ENCODE results near the gene BPIFB3. TPM values are rescaled to one million over a fixed set of nuclear protein-coding genes. Genes with fewer than 3 reads are reported as not detected.

Gene BPIFB3
- total RNA-seq, 1 donor from 2014 or later = not detected

DNA sequence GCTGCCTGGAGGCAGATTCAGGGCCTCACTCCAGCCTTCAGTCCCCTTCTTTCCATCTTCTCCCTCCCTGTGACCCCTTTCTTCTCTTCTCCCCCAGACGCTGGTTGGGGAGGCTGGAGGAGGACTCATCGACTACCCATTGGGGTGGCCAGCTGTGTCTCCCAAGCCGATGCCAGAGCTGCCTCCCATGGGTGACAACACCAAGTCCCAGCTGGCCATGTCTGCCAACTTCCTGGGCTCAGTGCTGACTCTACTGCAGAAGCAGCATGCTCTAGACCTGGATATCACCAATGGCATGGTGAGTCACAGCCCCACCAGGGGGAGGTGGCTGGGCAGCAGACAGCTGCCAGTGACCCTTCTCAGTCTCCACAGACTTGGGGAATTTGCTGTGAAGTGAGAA lies 38.7 kb downstream of the BPIFB3 start:
- Histone ChIP-seq H2AFZ (replicated peaks) (no peak overlapping the region), H3K9ac (no peak overlapping the region), H3K4me1 (no peaks in the 10 kb centered on the region), H3K9me3 (ENCODE audit: low read depth) (no peaks in the 10 kb centered on the region), H3K79me2 (ENCODE audit: low read depth) (no peaks in the 10 kb centered on the region), H3K4me2 (no peak overlapping the region), H3K36me3 (no peaks in the 10 kb centered on the region), H3K27me3 (no peaks in the 10 kb centered on the region), H3K4me3 (no peak overlapping the region), H4K20me1 (ENCODE audit: low read depth) (no peaks in the 10 kb centered on the region), H3K27ac (no peak overlapping the region), H3F3A (ENCODE audit: low read depth) (no peaks in the 10 kb centered on the region)
- Mint-ChIP-seq H3K27me3 (ENCODE audit: insufficient read depth, low read depth) (peaks cover 8% of the 10 kb centered on the region), H3K27ac (no peak overlapping the region), H3K4me1 (no peaks in the 10 kb centered on the region), H3K36me3 (no peaks in the 10 kb centered on the region), H3K9me3 (no peaks in the 10 kb centered on the region), H3K4me3 (no peak overlapping the region)
- DNase-seq (ENCODE audit: low spot score) = no peak
- TF ChIP-seq, protein P1, sequence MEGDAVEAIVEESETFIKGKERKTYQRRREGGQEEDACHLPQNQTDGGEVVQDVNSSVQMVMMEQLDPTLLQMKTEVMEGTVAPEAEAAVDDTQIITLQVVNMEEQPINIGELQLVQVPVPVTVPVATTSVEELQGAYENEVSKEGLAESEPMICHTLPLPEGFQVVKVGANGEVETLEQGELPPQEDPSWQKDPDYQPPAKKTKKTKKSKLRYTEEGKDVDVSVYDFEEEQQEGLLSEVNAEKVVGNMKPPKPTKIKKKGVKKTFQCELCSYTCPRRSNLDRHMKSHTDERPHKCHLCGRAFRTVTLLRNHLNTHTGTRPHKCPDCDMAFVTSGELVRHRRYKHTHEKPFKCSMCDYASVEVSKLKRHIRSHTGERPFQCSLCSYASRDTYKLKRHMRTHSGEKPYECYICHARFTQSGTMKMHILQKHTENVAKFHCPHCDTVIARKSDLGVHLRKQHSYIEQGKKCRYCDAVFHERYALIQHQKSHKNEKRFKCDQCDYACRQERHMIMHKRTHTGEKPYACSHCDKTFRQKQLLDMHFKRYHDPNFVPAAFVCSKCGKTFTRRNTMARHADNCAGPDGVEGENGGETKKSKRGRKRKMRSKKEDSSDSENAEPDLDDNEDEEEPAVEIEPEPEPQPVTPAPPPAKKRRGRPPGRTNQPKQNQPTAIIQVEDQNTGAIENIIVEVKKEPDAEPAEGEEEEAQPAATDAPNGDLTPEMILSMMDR (IDR thresholded peaks at IDR 0.05) = no peak
- TF ChIP-seq EZH2phosphoT487 (IDR thresholded peaks at IDR 0.05) = no peak
- TF ChIP-seq EZH2 (IDR thresholded peaks at IDR 0.05) = no peak

- Histone ChIP-seq H3K9me3 (ENCODE audit: low read depth) (no peaks in the 10 kb centered on the region), H4K20me1 (ENCODE audit: low read depth) (no peaks in the 10 kb centered on the region), H2AFZ (replicated peaks) (no peak overlapping the region), H3K4me3 (no peak overlapping the region), H3K36me3 (no peaks in the 10 kb centered on the region), H3K4me1 (no peaks in the 10 kb centered on the region), H3K27ac (no peak overlapping the region), H3K27me3 (no peaks in the 10 kb centered on the region), H3K79me2 (ENCODE audit: low read depth) (no peaks in the 10 kb centered on the region), H3K4me2 (no peak overlapping the region), H3F3A (ENCODE audit: low read depth) (no peaks in the 10 kb centered on the region), H3K9ac (no peak overlapping the region)
- TF ChIP-seq EZH2 (IDR thresholded peaks at IDR 0.05) = no peak
- TF ChIP-seq EZH2phosphoT487 (IDR thresholded peaks at IDR 0.05) = no peak
- TF ChIP-seq, protein P1 (IDR thresholded peaks at IDR 0.05) = no peak
- H3K9me3 Mint-ChIP-seq = no peaks in the 10 kb centered on the region
- peaks cover 10% of the 10 kb centered on the region for H3K27me3 Mint-ChIP-seq (ENCODE audit: insufficient read depth, low read depth)
- no peak overlapping the region for H3K4me3 Mint-ChIP-seq
- H3K36me3 Mint-ChIP-seq = no peaks in the 10 kb centered on the region
- no peak for DNase-seq (ENCODE audit: low spot score)
- no peaks in the 10 kb centered on the region for H3K4me1 Mint-ChIP-seq
- H3K27ac Mint-ChIP-seq = no peak overlapping the region
These were observed 39.4 kb downstream of the BPIFB3 start for GRCh38 chr20:33093074-33093473.

DNA sequence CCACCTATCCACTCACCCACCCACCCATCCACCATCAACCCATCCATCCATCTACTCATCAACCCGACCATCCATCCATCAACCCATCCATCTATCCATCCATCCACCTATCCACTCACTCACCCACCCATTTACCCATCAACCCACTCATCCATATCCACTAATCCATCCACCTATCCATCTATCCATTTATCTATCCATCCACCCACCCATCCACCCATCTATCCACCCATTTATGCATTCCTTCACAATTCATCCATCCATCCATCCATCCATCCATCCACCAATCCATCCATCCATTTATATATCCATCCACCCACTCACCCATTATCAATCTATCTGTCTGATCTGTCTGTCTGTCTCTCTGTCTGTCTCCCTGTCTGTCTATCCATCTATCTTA lies 39.9 kb downstream of the BPIFB3 start:
- Histone ChIP-seq H3K27me3 (no peaks in the 10 kb centered on the region), H3K9me3 (ENCODE audit: low read depth) (no peaks in the 10 kb centered on the region), H3K4me3 (no peak overlapping the region), H3K4me2 (no peak overlapping the region), H4K20me1 (ENCODE audit: low read depth) (no peaks in the 10 kb centered on the region), H3K9ac (no peak overlapping the region), H3K79me2 (ENCODE audit: low read depth) (no peaks in the 10 kb centered on the region), H3K27ac (no peak overlapping the region), H3F3A (ENCODE audit: low read depth) (no peaks in the 10 kb centered on the region), H3K4me1 (no peaks in the 10 kb centered on the region), H2AFZ (replicated peaks) (no peak overlapping the region), H3K36me3 (no peaks in the 10 kb centered on the region)
- Mint-ChIP-seq H3K27me3 (ENCODE audit: insufficient read depth, low read depth) (peaks cover 10% of the 10 kb centered on the region), H3K27ac (no peak overlapping the region), H3K9me3 (no peaks in the 10 kb centered on the region), H3K36me3 (no peaks in the 10 kb centered on the region), H3K4me3 (no peak overlapping the region), H3K4me1 (no peaks in the 10 kb centered on the region)
- no peak for DNase-seq (ENCODE audit: low spot score)
- TF ChIP-seq EZH2phosphoT487 (IDR thresholded peaks at IDR 0.05) = no peak
- TF ChIP-seq, protein P1 (IDR thresholded peaks at IDR 0.05) = no peak
- TF ChIP-seq EZH2 (IDR thresholded peaks at IDR 0.05) = no peak

Data from neural progenitor cell (in vitro differentiated cells).